SK-N-SH treated with all-trans-retinoic acid at 6 μM for 48 hours (cell line): Measurements from ENCODE around the gene WDR46.

Source experiments
- ATAC-seq: fragments of 200-7000 bp; cut with Tn5 transposase; 3 replicates; pipeline ENCODE4 v1.9.1; 2020; ENCODE audit warnings: mild to moderate bottlenecking, moderate library complexity
- ARNTL ChIP-seq: fragments of 450-650 bp; formaldehyde crosslinking; IDR thresholded peaks from 2 replicates; pipeline ENCODE4 v1.5.0; 2020; ENCODE audit warnings: low read depth, mild to moderate bottlenecking, moderate library complexity, borderline replicate concordance
- BACH2 ChIP-seq: fragments of 250-450 bp; sonication (Bioruptor Pico); IDR thresholded peaks from 2 replicates; pipeline ENCODE4 v1.9.0; 2021; ENCODE audit warnings: mild to moderate bottlenecking, borderline replicate concordance
- CSDC2 ChIP-seq: fragments of 250-450 bp; sonication (Bioruptor Pico); IDR thresholded peaks from 2 replicates; pipeline ENCODE4 v1.5.0; 2020; ENCODE audit warnings: mild to moderate bottlenecking, moderate library complexity
- ESRRG ChIP-seq: fragments of 250-450 bp; sonication (Bioruptor Pico); IDR thresholded peaks from 2 replicates; pipeline ENCODE4 v1.6.1; 2021; ENCODE audit warnings: mild to moderate bottlenecking
- GLIS3 ChIP-seq: fragments of 250-450 bp; sonication (Bioruptor Pico); IDR thresholded peaks from 2 replicates; pipeline ENCODE4 v1.5.0; 2020; ENCODE audit warnings: mild to moderate bottlenecking, moderate library complexity
- ISL1 ChIP-seq: fragments of 250-450 bp; sonication (Bioruptor Pico); IDR thresholded peaks from 2 replicates; pipeline ENCODE4 v2.1.2; 2022; ENCODE audit warnings: mild to moderate bottlenecking, moderate library complexity
- OSR1 ChIP-seq: fragments of 250-450 bp; sonication (Bioruptor Pico); IDR thresholded peaks from 2 replicates; pipeline ENCODE4 v1.8.0; 2022; ENCODE audit warnings: moderate library complexity, mild to moderate bottlenecking, inconsistent platforms
- POU6F1 ChIP-seq: fragments of 250-450 bp; sonication (Bioruptor Pico); IDR thresholded peaks from 2 replicates; pipeline ENCODE4 v1.8.0; 2021; ENCODE audit warnings: low read depth, mild to moderate bottlenecking, moderate library complexity, borderline replicate concordance
- PPARA ChIP-seq: fragments of 250-450 bp; sonication (Bioruptor Pico); IDR thresholded peaks from 2 replicates; pipeline ENCODE4 v1.5.0; 2020; ENCODE audit warnings: mild to moderate bottlenecking, borderline replicate concordance
- RARB ChIP-seq: fragments of 250-450 bp; sonication (Bioruptor Pico); IDR thresholded peaks from 2 replicates; pipeline ENCODE4 v1.8.0; 2021; ENCODE audit warnings: mild to moderate bottlenecking, moderate library complexity
- SNAI2 ChIP-seq: fragments of 250-450 bp; sonication (Bioruptor Pico); IDR thresholded peaks from 2 replicates; pipeline ENCODE4 v1.5.0; 2020; ENCODE audit warnings: mild to moderate bottlenecking, moderate library complexity
- TCF4 ChIP-seq: fragments of 250-450 bp; sonication (Bioruptor Pico); IDR thresholded peaks from 2 replicates; pipeline ENCODE4 v1.8.0; 2021; ENCODE audit warnings: mild to moderate bottlenecking, moderate library complexity, borderline replicate concordance
- TOX ChIP-seq: fragments of 250-450 bp; sonication (Bioruptor Pico); IDR thresholded peaks from 2 replicates; pipeline ENCODE4 v1.8.0; 2021; ENCODE audit warnings: mild to moderate bottlenecking, moderate library complexity, borderline replicate concordance
- ZC3H10 ChIP-seq: fragments of 250-450 bp; sonication (Bioruptor Pico); IDR thresholded peaks from 2 replicates; pipeline ENCODE4 v1.5.1; 2021; ENCODE audit warnings: mild to moderate bottlenecking, moderate library complexity
- ZFP3 ChIP-seq: fragments of 250-450 bp; sonication (Bioruptor Pico); IDR thresholded peaks from 2 replicates; pipeline ENCODE4 v1.5.0; 2020; ENCODE audit warnings: mild to moderate bottlenecking, moderate library complexity
- ZFP30 ChIP-seq: fragments of 450-650 bp; formaldehyde crosslinking; IDR thresholded peaks from 2 replicates; pipeline ENCODE4 v1.5.0; 2022; ENCODE audit warnings: mild to moderate bottlenecking, moderate library complexity
- ZNF70 ChIP-seq: fragments of 450-650 bp; formaldehyde crosslinking; IDR thresholded peaks from 2 replicates; pipeline ENCODE4 v1.5.0; 2020; ENCODE audit warnings: mild to moderate bottlenecking, moderate library complexity
- ZNF8 ChIP-seq: fragments of 450-650 bp; formaldehyde crosslinking; IDR thresholded peaks from 2 replicates; pipeline ENCODE4 v1.5.0; 2020; ENCODE audit warnings: mild to moderate bottlenecking, moderate library complexity
- TF ChIP-seq, protein P1 (sequence below): fragments of 250-450 bp; sonication (Bioruptor Pico); IDR thresholded peaks from 2 replicates; pipeline ENCODE4 v1.5.0; 2020; ENCODE audit warnings: mild to moderate bottlenecking, moderate library complexity
- TF ChIP-seq, protein P2 (sequence below): fragments of 250-450 bp; sonication (Bioruptor Pico); IDR thresholded peaks from 2 replicates; pipeline ENCODE4 v1.5.1; 2021; ENCODE audit warnings: mild to moderate bottlenecking, moderate library complexity
- TF ChIP-seq, protein P3 (sequence below): fragments of 250-450 bp; sonication (Bioruptor Pico); IDR thresholded peaks from 2 replicates; pipeline ENCODE4 v1.8.0; 2020; ENCODE audit warnings: mild to moderate bottlenecking, moderate library complexity, borderline replicate concordance
- TF ChIP-seq, protein P4 (sequence below): fragments of 250-450 bp; sonication (Bioruptor Pico); IDR thresholded peaks from 2 replicates; pipeline ENCODE4 v1.5.1; 2020; ENCODE audit warnings: low read depth, mild to moderate bottlenecking, moderate library complexity

The WDR46 gene

DNA sequence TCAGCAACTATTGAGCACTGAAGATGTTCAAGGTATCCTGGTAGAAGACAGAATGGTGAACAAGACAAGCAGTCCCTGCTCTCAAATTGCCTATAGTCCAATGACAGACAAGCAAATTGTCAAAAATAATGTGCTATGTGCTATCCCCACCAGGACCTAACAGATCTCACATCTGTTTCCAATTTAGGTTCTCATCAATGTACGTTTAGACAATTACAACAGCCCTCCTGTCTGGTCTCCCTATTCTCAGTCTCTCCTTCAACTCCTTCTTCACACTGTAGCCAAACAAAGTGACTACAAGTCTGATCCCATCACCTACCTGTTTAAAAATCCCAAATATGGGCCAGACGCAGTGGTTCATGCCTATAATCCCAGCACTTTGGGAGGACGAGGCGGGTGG, 17.3 kb upstream of the WDR46 start:
- ATAC-seq, result no peak
- TF ChIP-seq TCF4 (peak; percentile 29; the same call in 1 of the 2 replicates), ZC3H10 (CRISPR knock-in tag) (no peak)

- TF ChIP-seq ZNF70 (CRISPR knock-in tag), result no peak
- TF ChIP-seq, protein P1, sequence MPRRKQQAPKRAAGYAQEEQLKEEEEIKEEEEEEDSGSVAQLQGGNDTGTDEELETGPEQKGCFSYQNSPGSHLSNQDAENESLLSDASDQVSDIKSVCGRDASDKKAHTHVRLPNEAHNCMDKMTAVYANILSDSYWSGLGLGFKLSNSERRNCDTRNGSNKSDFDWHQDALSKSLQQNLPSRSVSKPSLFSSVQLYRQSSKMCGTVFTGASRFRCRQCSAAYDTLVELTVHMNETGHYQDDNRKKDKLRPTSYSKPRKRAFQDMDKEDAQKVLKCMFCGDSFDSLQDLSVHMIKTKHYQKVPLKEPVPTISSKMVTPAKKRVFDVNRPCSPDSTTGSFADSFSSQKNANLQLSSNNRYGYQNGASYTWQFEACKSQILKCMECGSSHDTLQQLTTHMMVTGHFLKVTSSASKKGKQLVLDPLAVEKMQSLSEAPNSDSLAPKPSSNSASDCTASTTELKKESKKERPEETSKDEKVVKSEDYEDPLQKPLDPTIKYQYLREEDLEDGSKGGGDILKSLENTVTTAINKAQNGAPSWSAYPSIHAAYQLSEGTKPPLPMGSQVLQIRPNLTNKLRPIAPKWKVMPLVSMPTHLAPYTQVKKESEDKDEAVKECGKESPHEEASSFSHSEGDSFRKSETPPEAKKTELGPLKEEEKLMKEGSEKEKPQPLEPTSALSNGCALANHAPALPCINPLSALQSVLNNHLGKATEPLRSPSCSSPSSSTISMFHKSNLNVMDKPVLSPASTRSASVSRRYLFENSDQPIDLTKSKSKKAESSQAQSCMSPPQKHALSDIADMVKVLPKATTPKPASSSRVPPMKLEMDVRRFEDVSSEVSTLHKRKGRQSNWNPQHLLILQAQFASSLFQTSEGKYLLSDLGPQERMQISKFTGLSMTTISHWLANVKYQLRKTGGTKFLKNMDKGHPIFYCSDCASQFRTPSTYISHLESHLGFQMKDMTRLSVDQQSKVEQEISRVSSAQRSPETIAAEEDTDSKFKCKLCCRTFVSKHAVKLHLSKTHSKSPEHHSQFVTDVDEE (CRISPR knock-in tag), result no peak
- no peak for TF ChIP-seq RARB (CRISPR knock-in tag)
- TF ChIP-seq, protein P2, sequence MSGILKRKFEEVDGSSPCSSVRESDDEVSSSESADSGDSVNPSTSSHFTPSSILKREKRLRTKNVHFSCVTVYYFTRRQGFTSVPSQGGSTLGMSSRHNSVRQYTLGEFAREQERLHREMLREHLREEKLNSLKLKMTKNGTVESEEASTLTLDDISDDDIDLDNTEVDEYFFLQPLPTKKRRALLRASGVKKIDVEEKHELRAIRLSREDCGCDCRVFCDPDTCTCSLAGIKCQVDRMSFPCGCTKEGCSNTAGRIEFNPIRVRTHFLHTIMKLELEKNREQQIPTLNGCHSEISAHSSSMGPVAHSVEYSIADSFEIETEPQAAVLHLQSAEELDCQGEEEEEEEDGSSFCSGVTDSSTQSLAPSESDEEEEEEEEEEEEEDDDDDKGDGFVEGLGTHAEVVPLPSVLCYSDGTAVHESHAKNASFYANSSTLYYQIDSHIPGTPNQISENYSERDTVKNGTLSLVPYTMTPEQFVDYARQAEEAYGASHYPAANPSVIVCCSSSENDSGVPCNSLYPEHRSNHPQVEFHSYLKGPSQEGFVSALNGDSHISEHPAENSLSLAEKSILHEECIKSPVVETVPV, result no peak
- no peak for TF ChIP-seq PPARA (CRISPR knock-in tag)
- no peak for TF ChIP-seq ZNF8 (CRISPR knock-in tag)
- no peak for TF ChIP-seq POU6F1
- no peak for TF ChIP-seq GLIS3 (CRISPR knock-in tag)
- TF ChIP-seq BACH2 (CRISPR knock-in tag), result no peak
- TF ChIP-seq TCF4, result no peak
- TF ChIP-seq ISL1, result no peak
- TF ChIP-seq OSR1 (CRISPR knock-in tag), result no peak
- TF ChIP-seq, protein P3, sequence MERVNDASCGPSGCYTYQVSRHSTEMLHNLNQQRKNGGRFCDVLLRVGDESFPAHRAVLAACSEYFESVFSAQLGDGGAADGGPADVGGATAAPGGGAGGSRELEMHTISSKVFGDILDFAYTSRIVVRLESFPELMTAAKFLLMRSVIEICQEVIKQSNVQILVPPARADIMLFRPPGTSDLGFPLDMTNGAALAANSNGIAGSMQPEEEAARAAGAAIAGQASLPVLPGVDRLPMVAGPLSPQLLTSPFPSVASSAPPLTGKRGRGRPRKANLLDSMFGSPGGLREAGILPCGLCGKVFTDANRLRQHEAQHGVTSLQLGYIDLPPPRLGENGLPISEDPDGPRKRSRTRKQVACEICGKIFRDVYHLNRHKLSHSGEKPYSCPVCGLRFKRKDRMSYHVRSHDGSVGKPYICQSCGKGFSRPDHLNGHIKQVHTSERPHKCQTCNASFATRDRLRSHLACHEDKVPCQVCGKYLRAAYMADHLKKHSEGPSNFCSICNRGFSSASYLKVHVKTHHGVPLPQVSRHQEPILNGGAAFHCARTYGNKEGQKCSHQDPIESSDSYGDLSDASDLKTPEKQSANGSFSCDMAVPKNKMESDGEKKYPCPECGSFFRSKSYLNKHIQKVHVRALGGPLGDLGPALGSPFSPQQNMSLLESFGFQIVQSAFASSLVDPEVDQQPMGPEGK (CRISPR knock-in tag), result no peak
- TF ChIP-seq CSDC2 (CRISPR knock-in tag), result no peak
- TF ChIP-seq TOX, result no peak
- TF ChIP-seq ESRRG, result no peak
- TF ChIP-seq, protein P4, sequence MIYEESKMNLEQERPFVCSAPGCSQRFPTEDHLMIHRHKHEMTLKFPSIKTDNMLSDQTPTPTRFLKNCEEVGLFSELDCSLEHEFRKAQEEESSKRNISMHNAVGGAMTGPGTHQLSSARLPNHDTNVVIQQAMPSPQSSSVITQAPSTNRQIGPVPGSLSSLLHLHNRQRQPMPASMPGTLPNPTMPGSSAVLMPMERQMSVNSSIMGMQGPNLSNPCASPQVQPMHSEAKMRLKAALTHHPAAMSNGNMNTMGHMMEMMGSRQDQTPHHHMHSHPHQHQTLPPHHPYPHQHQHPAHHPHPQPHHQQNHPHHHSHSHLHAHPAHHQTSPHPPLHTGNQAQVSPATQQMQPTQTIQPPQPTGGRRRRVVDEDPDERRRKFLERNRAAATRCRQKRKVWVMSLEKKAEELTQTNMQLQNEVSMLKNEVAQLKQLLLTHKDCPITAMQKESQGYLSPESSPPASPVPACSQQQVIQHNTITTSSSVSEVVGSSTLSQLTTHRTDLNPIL (CRISPR knock-in tag), result no peak
- TF ChIP-seq ZFP3 (CRISPR knock-in tag), result no peak
- no peak for TF ChIP-seq ARNTL (CRISPR knock-in tag)
- no peak for TF ChIP-seq ZC3H10 (CRISPR knock-in tag)
- ATAC-seq, result no peak
Measured at GRCh38 chr6:33305052-33305451, 16.0 kb upstream of the WDR46 start.

- no peak for ATAC-seq
- TF ChIP-seq RARB (CRISPR knock-in tag) (no peak), SNAI2 (no peak), TCF4 (no peak), BACH2 (CRISPR knock-in tag) (no peak), ESRRG (no peak), ZNF70 (CRISPR knock-in tag) (no peak), ISL1 (no peak), ZNF8 (CRISPR knock-in tag) (no peak), ZFP30 (no peak), GLIS3 (CRISPR knock-in tag) (no peak), POU6F1 (no peak), ARNTL (CRISPR knock-in tag) (no peak), ZC3H10 (CRISPR knock-in tag) (no peak), ZFP3 (CRISPR knock-in tag) (no peak)
- TF ChIP-seq, protein P2, result no peak
- TF ChIP-seq, protein P4 (CRISPR knock-in tag), result no peak
Measured at GRCh38 chr6:33304216-33304615, 15.2 kb upstream of the WDR46 start.
